Measurements from ENCODE around the gene GPC5.

Gene GPC5

DNA sequence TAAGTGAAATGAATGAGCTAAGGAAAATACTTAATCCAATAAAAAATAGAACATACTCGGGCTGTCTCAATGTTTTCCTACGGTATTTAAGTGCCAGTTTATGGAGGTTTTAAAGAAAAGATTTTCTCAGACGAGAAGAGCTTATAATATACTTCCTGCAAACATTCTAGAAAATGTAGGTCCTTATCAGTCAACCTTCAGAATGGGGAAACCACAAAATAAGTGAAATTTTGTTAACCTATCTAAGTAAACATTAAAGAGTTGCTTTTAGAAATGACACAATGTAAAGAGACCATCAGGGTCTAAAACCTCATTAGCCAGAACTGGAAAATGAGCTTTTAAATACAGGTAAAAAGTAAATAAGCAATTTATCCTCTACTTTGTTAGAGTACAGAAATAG is 38.8 kb upstream of the GPC5 start:
- DNase-seq (ENCODE audit: insufficient read length, low spot score) = no peak
- TF ChIP-seq CTCF (IDR thresholded peaks at IDR 0.05; ENCODE audit: insufficient read depth, missing control alignments) = no peak
- FAIRE-seq = no peak

DNA sequence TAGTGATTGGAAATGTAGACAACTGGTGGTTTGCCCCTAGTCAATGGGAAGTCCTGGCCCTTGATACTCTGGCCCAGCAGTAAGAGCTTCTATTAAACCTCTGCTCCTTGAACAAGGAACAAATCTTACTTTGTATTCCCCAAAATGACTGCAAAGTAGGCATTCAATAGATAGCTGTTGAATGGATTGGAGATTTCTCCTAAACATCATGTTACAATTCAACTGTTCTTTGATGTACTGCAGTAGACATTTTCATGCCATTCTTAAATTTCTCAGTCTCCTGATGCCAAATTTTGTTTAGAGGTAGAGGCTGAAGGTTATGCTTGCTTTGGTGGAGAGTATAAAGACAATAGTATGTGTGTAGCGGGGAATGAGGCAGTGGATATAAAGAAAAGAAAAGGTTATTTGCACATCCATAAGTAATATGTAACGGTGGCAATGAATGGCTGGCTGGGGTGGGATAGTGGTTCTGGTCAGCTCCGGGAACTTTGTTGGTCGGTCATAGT is 38.1 kb upstream of the GPC5 start:
- no peak for DNase-seq (ENCODE audit: insufficient read length, low spot score)
- FAIRE-seq = no peak
- TF ChIP-seq CTCF (IDR thresholded peaks at IDR 0.05; ENCODE audit: insufficient read depth, missing control alignments) = no peak

DNA sequence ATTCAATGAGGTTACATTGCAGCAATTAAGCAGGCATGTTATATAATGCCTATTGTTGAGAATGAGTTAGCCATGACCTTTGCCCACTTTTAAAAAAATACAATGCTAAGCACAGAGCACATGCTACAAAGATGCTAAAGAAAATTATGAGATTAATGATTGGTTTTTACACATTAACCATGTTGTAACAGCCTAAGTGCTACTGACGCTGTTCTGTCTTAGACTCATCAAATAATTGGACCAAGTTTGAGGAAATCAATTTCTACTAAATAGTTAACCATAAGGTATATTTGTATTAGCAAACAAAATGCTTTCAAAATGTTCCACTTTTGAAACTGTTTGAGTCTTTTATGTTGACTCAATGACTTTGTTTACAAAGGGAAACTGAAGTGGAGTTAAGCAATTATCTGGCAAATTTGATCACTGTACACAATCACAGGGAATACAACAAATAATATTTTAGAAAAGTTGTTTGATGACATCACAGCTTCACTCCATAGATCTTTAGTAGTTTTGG is 36.6 kb upstream of the GPC5 start:
- TF ChIP-seq CTCF (IDR thresholded peaks at IDR 0.05; ENCODE audit: insufficient read depth, missing control alignments) = no peak
- DNase-seq (ENCODE audit: insufficient read length, low spot score) (no peak), FAIRE-seq (peak; percentile 16)

GRCh38 chr13:91362908-91363307 is 35.5 kb upstream of the GPC5 start:
- TF ChIP-seq CTCF (IDR thresholded peaks at IDR 0.05; ENCODE audit: insufficient read depth, missing control alignments) = no peak
- no peak for DNase-seq (ENCODE audit: insufficient read length, low spot score)
- FAIRE-seq = no peak

DNA sequence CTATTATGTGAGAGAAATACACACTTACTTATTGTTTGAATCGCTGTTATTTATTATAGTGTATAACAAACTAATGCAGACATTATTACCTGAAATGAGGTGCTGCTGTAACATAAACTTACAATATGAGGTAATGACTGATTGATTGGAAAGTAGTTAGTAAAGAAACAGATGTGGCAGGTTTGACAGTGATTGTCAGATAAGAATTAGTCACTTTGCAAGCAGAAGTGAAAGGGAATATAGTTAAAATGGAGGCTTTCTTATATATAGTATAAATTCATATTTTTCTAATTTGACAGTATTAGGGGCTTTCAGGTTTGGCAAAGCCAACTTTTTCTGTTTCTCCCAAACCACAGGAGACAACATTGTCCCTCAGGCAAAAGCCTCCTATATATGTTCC is 30.3 kb upstream of the GPC5 start:
- no peak for DNase-seq (ENCODE audit: insufficient read length, low spot score)
- no peak for FAIRE-seq
- TF ChIP-seq CTCF (IDR thresholded peaks at IDR 0.05; ENCODE audit: insufficient read depth, missing control alignments) = no peak

DNA sequence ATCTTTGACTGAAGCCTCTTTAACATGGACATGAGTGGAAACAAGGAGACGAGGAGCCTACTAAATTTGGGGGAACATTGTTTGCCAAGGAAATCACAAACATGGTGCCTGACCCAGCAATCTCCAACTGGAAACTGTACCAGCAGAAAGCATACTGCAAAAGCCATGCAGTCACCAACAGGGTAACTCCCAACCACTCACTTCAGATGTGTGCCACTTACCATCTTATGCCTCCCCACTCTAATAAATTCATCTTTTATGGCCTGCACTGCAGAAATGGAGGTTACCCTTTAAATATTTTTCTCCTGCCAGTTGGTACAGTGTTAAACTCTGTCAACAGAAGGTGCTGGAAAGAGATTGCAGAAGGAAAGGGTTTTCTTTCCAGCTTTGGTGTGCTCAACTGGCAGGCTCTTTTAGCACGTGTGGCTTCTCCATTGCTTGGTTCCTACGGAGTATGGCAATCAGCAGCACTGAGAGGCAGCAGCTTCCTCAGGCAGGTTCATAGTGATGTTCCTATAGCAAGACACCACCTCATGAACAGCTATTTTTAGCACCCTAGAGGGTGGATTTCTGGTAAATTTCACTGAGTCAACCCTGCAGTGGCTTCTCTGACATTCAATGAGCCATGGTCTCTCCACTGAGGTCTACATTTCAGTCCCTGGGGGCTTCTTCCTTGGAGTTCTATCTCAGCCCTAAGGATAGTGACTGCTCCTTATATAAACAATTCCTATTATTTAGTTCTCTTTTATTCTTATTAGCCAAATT is 29.6 kb upstream of the GPC5 start:
- TF ChIP-seq CTCF (IDR thresholded peaks at IDR 0.05; ENCODE audit: insufficient read depth, missing control alignments) = no peak
- FAIRE-seq (no peak), DNase-seq (ENCODE audit: insufficient read length, low spot score) (no peak)

- TF ChIP-seq CTCF (IDR thresholded peaks at IDR 0.05; ENCODE audit: insufficient read depth, missing control alignments) = no peak
- no peak for DNase-seq (ENCODE audit: insufficient read length, low spot score)
- no peak for FAIRE-seq
Observed at GRCh38 chr13:91369441-91369831, 29.0 kb upstream of the GPC5 start.

Measured in D721Med (cell line).